MM.1S (cell line): Measurements from ENCODE around the gene ID3.

Experiments used
- CTCF ChIP-seq: fragments of 300-600 bp; sonication (generic); IDR thresholded peaks from 2 replicates; pipeline ENCODE4 v1.5.1; 2016; ENCODE audit warnings: antibody characterized with exemption, low read length, mixed read lengths
- EZH2 ChIP-seq: fragments of 300-600 bp; sonication (generic); optimal IDR thresholded peaks from 2 replicates; pipeline ENCODE3; 2017; ENCODE audit warnings: low read depth, mild to moderate bottlenecking, antibody characterized with exemption, low read length, mixed read lengths
- EZH2phosphoT487 ChIP-seq: fragments of 300-600 bp; sonication (generic); IDR thresholded peaks from 2 replicates; pipeline ENCODE4 v1.6.1; 2018; ENCODE audit warnings: antibody characterized with exemption, low read length

GRCh38 chr1:23561813-23562100 lies 2.5 kb upstream of the ID3 start:
- TF ChIP-seq EZH2, result no peak
- no peak for TF ChIP-seq CTCF
- TF ChIP-seq EZH2phosphoT487, result no peak
